NCI-H146 (cell line): Measurements from ENCODE around the gene RGMA.
A peak's percentile ranks its signal among the peaks of the same experiment; 100 is the strongest.

Experiments
- DNase-seq: peaks from one replicate; lab custom pipeline; 2025; lab: John Stamatoyannopoulos, UW

Gene RGMA, protein sequence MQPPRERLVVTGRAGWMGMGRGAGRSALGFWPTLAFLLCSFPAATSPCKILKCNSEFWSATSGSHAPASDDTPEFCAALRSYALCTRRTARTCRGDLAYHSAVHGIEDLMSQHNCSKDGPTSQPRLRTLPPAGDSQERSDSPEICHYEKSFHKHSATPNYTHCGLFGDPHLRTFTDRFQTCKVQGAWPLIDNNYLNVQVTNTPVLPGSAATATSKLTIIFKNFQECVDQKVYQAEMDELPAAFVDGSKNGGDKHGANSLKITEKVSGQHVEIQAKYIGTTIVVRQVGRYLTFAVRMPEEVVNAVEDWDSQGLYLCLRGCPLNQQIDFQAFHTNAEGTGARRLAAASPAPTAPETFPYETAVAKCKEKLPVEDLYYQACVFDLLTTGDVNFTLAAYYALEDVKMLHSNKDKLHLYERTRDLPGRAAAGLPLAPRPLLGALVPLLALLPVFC

GRCh38 chr15:93088981-93089726 is at the start of gene RGMA:
Gene RGMA (minus strand): TSS chr15:93089211. CDS start chr15:93088932, 279 bp downstream.
- peak; percentile 85 for DNase-seq

DNA sequence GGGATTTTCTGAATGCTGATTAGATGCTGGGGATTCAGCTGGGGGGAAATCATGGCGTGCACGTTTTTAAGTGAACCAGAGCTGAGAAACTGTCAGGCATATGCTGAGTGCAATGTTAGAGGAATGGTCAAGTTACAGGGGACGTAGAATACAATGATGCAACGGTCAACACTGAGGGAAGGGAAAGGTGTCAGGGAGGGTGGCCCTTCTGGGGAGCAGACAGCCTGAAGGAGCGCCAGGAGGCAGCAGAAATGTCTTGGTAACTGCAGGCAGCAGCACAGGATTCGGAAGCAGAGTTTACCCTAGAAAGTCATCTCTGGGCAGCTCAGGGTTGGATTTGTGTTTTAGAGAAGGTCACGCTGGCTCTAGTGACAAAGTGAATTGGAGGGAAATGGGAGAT is 47.6 kb upstream of the RGMA start:
- no peak for DNase-seq

GRCh38 chr15:93135997-93136397 is 47.0 kb upstream of the RGMA start:
- no peak for DNase-seq

- no peak for DNase-seq
Measured at GRCh38 chr15:93135459-93135858, 46.4 kb upstream of the RGMA start.

DNA sequence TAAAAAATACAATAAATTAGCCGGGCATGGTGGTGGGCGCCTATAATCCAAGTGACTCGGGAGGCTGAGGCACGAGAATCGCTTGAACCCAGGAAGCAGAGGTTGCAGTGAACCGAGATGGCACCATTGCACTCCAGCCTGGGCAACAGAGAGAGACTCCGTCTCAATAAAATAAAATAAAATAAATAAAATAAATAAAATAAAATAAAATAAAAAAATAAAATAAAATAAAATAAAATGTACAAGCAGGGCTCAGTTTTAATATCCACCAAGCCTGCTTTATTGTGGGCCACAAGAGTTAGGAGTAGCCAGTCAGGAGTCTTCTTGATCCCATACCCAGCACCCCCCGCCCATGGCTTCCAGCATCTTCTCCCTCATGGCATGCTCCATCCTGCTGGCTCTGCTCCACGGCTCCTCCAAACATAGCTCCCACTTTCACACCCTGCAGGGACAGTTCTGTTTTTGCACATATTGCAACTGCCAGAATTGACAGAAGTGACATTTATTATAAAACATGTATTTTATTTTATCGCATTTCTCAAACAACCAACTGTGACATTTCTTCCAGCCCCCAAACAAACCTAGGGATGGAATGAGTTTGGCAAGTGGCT is 42.6 kb upstream of the RGMA start:
- DNase-seq, result no peak

- peak; percentile 84 for DNase-seq
Measured at GRCh38 chr15:93129702-93130488, 40.9 kb upstream of the RGMA start.

DNA sequence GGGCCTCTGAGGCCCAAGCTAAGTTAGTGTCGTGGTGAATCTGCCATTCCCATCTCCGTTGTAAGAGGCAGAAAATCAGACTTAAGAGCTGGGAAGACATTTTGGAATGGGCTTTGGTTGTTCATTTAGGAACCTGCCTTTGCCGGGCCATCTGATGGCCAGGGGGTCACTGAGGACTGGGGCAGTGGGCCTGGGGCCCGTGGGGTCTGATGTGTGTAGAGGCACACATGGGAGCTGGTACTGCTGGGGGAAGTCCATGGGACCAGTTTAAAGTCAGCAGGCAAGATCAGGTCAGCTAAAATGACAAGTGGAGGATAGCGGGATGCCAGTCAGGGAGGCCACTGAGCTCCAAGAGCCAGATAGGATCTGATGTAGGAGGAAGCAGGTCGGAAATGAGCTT is 38.3 kb upstream of the RGMA start:
- no peak for DNase-seq

GRCh38 chr15:93126599-93126998 is 37.6 kb upstream of the RGMA start:
- DNase-seq, result no peak

DNA sequence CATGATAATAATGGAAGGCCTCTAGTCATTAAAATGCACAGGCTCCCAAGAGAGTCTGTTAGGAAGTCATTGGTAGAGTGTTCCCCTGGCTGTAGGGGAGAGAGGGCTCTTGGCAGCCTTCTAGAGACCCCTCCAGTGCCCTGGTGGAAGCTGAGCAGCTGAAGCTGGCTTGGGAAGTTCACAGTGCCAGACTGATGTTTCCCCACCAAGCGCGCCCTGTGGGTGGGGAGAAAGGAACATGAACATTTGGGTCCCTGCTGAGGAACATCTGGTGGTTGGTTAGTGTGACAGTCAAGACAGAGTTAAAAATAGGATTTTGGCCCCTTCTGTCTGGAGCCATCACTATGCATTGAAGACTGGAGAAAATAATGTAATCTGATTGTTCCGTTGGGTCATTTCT is 37.1 kb upstream of the RGMA start:
- no peak for DNase-seq

DNA sequence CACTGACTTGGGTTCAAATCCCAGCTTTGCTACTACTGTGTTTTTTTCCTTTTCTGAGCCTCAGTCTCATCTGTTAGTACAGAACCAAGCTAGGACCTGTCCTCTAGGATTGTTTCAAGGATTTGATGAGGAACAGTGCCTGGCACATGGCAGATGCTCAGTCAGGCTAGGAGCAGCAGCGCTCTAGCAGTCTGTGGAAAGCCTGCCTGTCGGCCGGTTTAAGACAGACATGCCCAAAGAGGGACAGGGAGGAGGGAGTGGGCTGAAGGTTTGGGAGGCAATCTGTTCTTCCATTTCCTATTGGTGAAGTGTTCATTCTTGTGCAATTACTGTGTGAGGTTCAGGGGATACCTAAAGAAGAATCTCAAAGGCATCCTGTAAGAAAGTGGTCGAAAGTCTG is 35.1 kb upstream of the RGMA start:
- DNase-seq, result no peak

GRCh38 chr15:93121973-93122910 is 33.2 kb upstream of the RGMA start:
- DNase-seq, result no peak

GRCh38 chr15:93121107-93121506 is 32.1 kb upstream of the RGMA start:
- no peak for DNase-seq

GRCh38 chr15:93118904-93119303 is 29.9 kb upstream of the RGMA start:
- DNase-seq, result peak; percentile 48

DNA sequence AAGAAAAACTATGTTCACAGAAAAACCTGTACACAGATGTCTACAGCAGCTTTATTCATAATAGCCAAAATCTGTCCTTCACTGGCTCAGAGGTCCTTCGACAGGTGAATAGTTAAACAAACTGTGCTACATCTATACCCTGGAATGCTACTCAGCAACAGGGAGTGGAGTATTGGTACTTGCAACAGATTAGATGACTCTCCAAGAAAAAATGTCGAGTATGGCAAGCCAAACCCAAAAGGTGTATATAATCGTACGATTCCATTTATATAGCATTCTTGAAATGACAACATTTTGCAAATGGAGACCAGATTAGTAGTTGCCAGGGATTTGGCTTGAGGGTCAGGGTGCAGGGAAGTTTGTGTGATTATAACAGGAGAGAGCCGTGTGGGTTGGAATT is 22.4 kb upstream of the RGMA start:
- no peak for DNase-seq

GRCh38 chr15:93110502-93111040 is 21.6 kb upstream of the RGMA start:
- DNase-seq, result no peak

DNA sequence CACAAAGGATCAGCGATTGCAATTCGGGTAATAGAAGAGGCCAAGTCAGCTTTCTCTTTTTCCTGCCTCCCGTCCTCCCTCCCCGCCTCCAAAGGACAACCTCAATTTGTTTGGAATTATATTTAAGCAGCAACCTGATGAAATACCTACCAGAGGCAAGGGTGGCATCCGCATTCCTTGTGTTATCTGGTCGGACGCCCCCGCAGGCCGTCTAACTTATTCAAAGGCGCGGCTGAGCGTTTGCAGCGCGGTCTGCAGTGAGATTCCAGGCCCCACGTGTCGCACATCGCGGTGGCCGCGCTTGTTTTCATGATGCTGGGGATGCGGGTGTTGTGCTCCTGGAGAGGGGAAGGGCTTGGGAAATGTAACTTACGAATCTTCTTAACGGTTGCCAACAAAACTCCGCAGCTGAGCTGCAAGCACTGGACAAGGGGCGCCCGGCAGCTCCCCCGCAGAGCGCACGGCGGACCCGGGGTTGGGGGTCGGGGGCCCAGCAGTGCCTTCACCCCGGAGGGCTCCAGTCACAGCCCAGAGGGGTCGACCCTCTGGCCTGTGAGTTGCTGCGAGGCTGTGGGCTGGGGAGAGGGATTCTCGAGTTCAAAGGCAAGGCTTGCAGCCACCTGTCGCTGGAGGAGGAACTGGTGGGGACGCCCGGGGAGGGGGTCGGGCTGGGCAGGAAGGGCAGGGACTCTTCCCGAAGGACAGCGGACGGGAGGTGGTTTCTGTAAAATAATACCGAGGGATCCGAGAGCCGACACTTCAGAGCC is 20.5 kb upstream of the RGMA start:
- no peak for DNase-seq

DNA sequence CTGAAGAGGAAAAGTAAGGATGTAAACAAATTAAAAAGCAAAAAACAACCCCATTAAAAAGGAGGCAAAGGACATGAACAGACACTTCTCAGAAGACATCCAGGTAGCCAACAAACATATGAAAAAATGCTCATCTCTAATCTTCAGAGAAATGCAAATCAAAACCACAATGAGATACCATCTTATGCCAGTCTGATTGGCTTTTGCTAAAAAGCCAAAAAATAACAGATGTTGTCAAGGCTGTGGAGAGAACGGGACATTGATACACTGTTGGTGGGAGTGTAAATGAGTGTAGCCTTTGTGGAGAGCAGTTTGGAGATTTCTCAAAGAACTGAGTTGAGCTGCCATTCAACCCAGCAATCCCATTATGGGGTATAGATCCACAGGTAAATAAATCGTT is 18.6 kb upstream of the RGMA start:
- DNase-seq, result no peak

DNA sequence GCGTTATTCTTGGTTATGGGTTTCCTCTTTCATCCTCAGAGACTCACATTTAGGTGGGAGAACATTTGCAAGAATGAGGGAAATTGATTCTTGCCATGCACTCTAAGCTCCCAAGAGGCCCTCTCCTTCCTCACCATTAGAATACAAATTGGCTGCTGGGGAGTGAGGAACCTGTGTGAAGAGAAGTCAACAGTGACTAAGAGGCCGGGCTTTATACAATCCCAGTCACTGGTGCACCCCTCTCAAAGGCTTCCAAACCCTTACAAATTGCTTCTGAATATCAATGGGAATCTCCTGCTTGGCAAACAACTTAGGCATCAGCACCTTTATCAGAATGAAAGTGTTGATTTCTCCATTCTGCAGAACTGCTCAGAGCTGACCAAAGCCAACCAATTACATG is 16.5 kb upstream of the RGMA start:
- no peak for DNase-seq

DNA sequence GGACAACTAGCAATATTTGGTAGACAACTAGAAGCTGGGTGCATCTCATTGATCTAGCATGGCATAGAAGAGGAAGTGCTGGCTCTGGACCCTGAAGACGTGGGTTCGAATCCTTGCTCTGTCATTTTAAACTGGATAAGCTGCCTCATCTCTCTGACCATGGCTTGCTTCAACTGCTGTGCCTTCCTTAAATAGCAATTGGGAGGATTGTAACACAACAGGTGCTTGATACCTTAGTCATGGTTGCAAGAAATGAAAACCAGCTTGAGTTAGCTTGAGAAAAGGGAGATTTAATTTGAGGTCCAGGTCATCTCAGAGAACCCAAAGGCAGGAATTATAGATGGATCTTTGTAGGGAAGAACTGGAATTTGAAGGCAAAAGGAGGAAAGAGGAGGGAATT is 14.8 kb upstream of the RGMA start:
- DNase-seq, result no peak

DNA sequence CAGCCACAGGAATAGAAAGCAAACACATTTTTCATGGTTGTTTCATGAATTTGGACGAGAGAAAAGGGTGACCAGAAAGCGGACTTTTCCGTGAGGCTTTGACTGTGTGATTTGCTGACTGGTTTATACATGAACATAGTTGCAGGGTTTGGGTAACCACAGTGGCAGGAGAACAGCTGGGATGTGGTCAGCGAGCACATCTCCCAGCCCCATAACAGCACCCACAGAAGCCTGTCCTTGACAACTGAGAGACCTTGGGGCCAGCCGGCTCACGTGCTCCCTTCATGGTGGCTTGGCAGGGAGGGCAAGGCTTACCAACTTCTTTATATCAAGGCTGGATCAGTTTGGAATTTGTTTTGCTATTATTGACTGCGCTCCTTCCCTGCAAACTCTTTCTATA is 13.2 kb upstream of the RGMA start:
- DNase-seq, result no peak
